Vagina (tissue), 2 donors: ENCODE results near the gene ATN1. TPM values are rescaled to one million over a fixed set of nuclear protein-coding genes. Genes with fewer than 3 reads are reported as not detected.

ENCODE experiments used
- DNase-seq, 2 donors: peaks; one replicate each; pipeline ENCODE4 v3.0.0-alpha.2; 2017; ENCODE audit errors: extremely low spot score in 2 of 2
- H3K27ac ChIP-seq: fragments of 200-600 bp; sonication (generic); one replicate; pipeline ENCODE4 v1.5.1; 2019
- H3K27me3 ChIP-seq: fragments of 200-600 bp; sonication (generic); one replicate; pipeline ENCODE4 v1.5.1; 2019
- H3K36me3 ChIP-seq, 2 donors: fragments of 200-600 bp; sonication (generic); one replicate each; pipeline ENCODE4 v1.5.1; 2017 to 2019
- H3K4me1 ChIP-seq: fragments of 200-600 bp; sonication (generic); one replicate; pipeline ENCODE4 v1.5.1; 2019
- H3K4me3 ChIP-seq, 2 donors: fragments of 200-600 bp; sonication (generic); 1 replicate in 1 of 2; 2 replicates in 1 of 2; pipeline ENCODE4 v1.5.1; 2016 to 2019
- H3K9me3 ChIP-seq: fragments of 200-600 bp; sonication (generic); one replicate; pipeline ENCODE4 v1.5.1; 2019
- CTCF ChIP-seq, 3 experiments: fragments of 450-650 bp in 2 of 3; fragments of 200-600 bp in 1 of 3; sonication (generic) in 1 of 3; IDR thresholded peaks; one replicate each; pipeline ENCODE4 v1.5.1; 2017 to 2019; ENCODE audit warnings: antibody characterized with exemption in 3 of 3, mild to moderate bottlenecking in 2 of 3, moderate library complexity in 2 of 3
- POLR2A ChIP-seq, 2 donors: fragments of 450-650 bp; IDR thresholded peaks; one replicate each; pipeline ENCODE4 v1.6.1; 2017; ENCODE audit warnings: antibody characterized with exemption in 2 of 2, mild to moderate bottlenecking in 2 of 2, moderate library complexity in 2 of 2
- POLR2AphosphoS5 ChIP-seq, 2 donors: sonication (generic); formaldehyde crosslinking; IDR thresholded peaks; one replicate each; pipeline ENCODE4 v1.9.0; 2017; ENCODE audit warnings: antibody characterized with exemption in 2 of 2, mild to moderate bottlenecking in 2 of 2, low read depth in 1 of 2; ENCODE audit not compliant: insufficient read depth in 1 of 2
- intact Hi-C: fragments of 100-400 bp; cut with DNase I; formaldehyde crosslinking; loops from one replicate; pipeline ENCODE4 v1.15.1; 2023
- total RNA-seq: library from RNA; depleted of rRNA; stranded (reverse); fragments of >200 nt; gene quantifications from one replicate; pipeline ENCODE4 v1.2.3, GENCODE V29; 2016

The ATN1 gene
- total RNA-seq, 1 donor from 2014 or later: 92.1 TPM

- intact Hi-C loops: no loop called here
- TF ChIP-seq POLR2A (IDR thresholded peaks at IDR 0.05) (no peak), POLR2AphosphoS5 (IDR thresholded peaks at IDR 0.05; ENCODE audit: insufficient read depth in 1 of 2, low read depth in 1 of 2) (no peak), CTCF (IDR thresholded peaks at IDR 0.05) (no peak)
- H3K4me1 ChIP-seq: peaks cover 14% of the 10 kb centered on the region
- H3K9me3 ChIP-seq: no peaks in the 10 kb centered on the region
- DNase-seq: no peak
- H3K4me3 ChIP-seq: no peak overlapping the region
- H3K27ac ChIP-seq: no peak overlapping the region
- no peaks in the 10 kb centered on the region for H3K27me3 ChIP-seq
- H3K36me3 ChIP-seq: no peaks in the 10 kb centered on the region
Observed at GRCh38 chr12:6956021-6956727, 28.4 kb downstream of the ATN1 start.

GRCh38 chr12:6957151-6957701 is 29.5 kb downstream of the ATN1 start:
- Histone ChIP-seq H3K27ac (no peak overlapping the region), H3K4me1 (peaks cover 24% of the 10 kb centered on the region), H3K36me3 (no peaks in the 10 kb centered on the region), H3K4me3 (no peak overlapping the region), H3K9me3 (no peaks in the 10 kb centered on the region), H3K27me3 (no peaks in the 10 kb centered on the region)
- no peak for DNase-seq
- intact Hi-C loops: no loop called here
- TF ChIP-seq POLR2A (IDR thresholded peaks at IDR 0.05) (no peak), CTCF (IDR thresholded peaks at IDR 0.05) (no peak), POLR2AphosphoS5 (IDR thresholded peaks at IDR 0.05; ENCODE audit: insufficient read depth in 1 of 2, low read depth in 1 of 2) (no peak)

- no peak overlapping the region for H3K4me3 ChIP-seq
- TF ChIP-seq POLR2A (IDR thresholded peaks at IDR 0.05): no peak
- no peak for TF ChIP-seq CTCF (IDR thresholded peaks at IDR 0.05)
- H3K27ac ChIP-seq: peak overlapping the region; percentile 46
- H3K27me3 ChIP-seq: no peaks in the 10 kb centered on the region
- no peaks in the 10 kb centered on the region for H3K36me3 ChIP-seq
- intact Hi-C loops: no loop called here
- peaks cover 31% of the 10 kb centered on the region for H3K4me1 ChIP-seq
- no peak for DNase-seq
- no peaks in the 10 kb centered on the region for H3K9me3 ChIP-seq
Observed at GRCh38 chr12:6957741-6958608, 30.2 kb downstream of the ATN1 start.

GRCh38 chr12:6958609-6959057 is 30.9 kb downstream of the ATN1 start:
- intact Hi-C loops: no loop called here
- DNase-seq: no peak
- no peaks in the 10 kb centered on the region for H3K36me3 ChIP-seq
- no peak overlapping the region for H3K4me3 ChIP-seq
- no peaks in the 10 kb centered on the region for H3K9me3 ChIP-seq
- peak overlapping the region; percentile 46 for H3K27ac ChIP-seq
- TF ChIP-seq POLR2AphosphoS5 (IDR thresholded peaks at IDR 0.05; ENCODE audit: insufficient read depth in 1 of 2, low read depth in 1 of 2) (no peak), POLR2A (IDR thresholded peaks at IDR 0.05) (no peak)
- H3K4me1 ChIP-seq: peaks cover 31% of the 10 kb centered on the region
- no peaks in the 10 kb centered on the region for H3K27me3 ChIP-seq

- intact Hi-C loops: no loop called here
- DNase-seq: no peak
- Histone ChIP-seq H3K9me3 (no peaks in the 10 kb centered on the region), H3K4me3 (no peak overlapping the region), H3K27ac (peak overlapping the region; percentile 46), H3K4me1 (peaks cover 27% of the 10 kb centered on the region), H3K36me3 (no peaks in the 10 kb centered on the region), H3K27me3 (no peaks in the 10 kb centered on the region)
- TF ChIP-seq POLR2A (IDR thresholded peaks at IDR 0.05) (no peak), CTCF (IDR thresholded peaks at IDR 0.05) (no peak), POLR2AphosphoS5 (IDR thresholded peaks at IDR 0.05; ENCODE audit: insufficient read depth in 1 of 2, low read depth in 1 of 2) (no peak)
Observed at GRCh38 chr12:6959058-6959804, 31.5 kb downstream of the ATN1 start.
